ENCODE measurements around the gene POLH.
"Not testable (repeated sequence)": the region's sequence is repeated elsewhere in the genome, so short reads cannot be mapped to it uniquely, and the experiment has no call there.

Gene POLH

GRCh38 chr6:43608310-43608763, 32.4 kb downstream of the POLH start:
- peak; percentile 37 for DNase-seq

DNA sequence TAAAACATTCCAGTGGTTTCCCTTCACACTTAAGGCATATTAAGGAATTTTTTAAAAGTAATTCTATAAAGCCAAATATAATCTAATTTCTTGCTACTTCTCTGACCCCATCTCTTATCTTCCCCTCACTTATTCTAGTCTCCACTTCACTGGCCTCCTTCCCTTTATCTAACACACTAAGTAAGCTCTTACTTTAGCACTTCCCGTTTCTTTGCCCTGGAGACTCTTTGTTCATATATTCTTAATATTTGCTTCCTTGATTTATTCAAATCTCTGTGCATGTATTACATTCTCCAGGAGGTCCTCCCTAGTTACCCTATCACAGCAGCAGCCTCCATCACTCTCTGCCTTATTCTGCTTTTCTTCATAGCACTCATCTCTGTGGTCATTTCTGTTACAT, 32.8 kb downstream of the POLH start:
- no peak for DNase-seq

DNA sequence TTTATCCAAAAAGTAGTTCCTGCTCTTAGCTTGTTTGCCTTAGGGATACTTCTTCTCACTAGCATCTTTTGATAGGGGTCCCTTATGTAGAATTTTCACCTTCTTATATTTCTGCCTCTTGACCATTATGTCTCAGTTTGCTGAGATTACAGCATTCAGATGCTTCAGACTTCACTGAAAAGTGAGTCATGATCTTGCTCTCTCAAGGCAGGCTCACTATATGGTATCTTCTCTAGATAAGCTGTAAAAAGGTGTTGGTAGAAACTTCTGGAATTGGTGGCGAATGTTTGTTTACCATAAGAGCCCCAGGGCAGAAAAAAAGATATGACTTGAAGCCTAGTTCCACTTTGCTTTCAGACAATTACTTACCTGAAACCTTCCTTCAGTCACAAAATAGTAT, 33.4 kb downstream of the POLH start:
- DNase-seq, result no peak

GRCh38 chr6:43610431-43610830, 34.4 kb downstream of the POLH start:
- DNase-seq, result no peak

GRCh38 chr6:43613721-43614395, 37.9 kb downstream of the POLH start:
- DNase-seq, result no peak

- no peak for DNase-seq
Observed at GRCh38 chr6:43614396-43614730, 38.4 kb downstream of the POLH start.

DNA sequence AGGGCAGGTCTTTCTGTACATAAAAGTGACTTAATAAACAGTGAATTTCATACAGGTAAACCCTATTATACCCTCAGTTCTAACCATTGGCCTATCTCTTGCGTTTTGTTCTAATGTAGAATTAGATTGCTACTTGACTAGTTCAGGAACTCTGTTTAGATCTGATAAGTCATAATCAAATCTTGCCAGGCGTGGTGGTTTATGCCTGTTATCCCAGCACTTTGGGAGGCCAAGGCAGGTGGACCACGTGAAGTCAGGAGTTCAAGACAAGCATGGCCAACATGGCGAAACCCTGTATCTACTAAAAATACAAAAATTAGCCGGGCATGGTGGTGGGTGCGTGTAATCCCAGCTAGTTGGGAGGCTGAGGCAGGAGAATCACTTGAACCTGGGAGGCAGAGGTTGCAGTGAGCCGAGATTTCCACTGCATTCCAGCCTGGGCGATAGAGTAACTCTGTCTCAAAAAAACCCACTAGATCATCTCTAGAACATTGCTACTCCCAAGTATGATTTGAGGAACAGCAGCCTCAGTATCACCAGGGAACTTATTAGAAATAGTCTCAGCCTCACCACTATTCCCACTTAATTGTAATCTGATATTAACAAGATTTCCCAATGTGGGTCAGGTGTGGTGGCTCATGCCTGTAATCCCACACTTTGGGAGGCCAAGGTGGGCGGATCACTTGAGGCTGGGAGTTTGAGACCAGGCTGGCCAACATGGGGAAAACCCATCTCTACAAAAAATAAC, 40.9 kb downstream of the POLH start:
- DNase-seq, result no peak

DNA sequence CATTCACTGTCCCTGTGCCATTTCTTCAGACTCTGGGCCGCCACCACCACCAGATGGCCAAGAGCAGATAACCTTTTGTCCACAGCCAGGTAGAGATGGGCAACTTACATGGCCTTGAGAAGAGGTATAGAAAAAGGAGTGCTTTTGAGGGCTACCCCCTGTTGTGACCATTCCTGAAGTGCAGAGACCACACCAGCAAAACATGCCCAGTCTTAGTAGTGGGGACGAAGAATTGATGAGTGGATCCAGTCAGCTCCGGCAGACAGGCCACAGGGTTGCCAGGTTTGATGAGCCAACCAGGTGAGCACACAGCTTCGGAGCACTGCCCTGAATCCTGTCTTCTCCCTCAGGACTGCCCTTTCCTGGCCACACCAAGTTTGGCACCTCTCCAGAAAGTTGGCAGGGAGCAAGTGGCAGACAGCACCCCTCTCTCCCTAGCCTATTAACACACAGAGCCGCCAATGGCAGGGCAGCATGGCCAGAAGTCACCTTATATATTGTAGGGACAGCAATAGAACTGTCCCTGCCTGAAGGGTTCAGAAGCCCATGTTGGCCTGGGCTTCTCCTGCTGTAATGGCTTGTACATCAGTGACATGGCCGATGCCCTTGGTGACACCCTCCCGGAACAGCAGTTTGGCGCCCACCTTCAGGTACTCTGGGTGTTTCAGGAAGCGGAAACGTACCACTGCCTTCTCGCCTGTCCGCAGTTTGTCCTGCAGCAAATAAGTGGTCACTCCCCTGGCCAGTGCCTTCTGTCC, 45.3 kb downstream of the POLH start:
- DNase-seq, result no peak

GRCh38 chr6:43621836-43622180, 45.8 kb downstream of the POLH start:
- DNase-seq, result no peak

DNA sequence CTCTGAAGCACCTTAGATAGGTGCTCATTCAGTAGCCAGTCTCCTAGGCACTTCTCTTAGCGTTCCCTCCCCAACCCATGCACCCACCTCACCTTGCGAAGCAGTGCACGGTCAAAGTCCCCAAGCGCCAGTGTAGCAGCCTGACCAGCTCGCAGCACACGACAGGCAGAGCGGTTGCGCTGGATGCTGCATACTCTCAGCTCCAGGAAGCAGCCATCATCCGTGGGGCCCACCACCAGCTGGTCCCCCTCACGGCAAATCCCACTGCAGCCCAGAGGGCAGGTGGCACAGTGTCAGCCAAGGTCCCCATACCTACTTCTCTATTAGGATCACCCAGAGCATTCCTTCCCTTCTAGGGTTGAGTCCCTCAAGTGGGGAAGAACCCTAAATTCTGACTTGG, 46.6 kb downstream of the POLH start:
- DNase-seq, result no peak

DNA sequence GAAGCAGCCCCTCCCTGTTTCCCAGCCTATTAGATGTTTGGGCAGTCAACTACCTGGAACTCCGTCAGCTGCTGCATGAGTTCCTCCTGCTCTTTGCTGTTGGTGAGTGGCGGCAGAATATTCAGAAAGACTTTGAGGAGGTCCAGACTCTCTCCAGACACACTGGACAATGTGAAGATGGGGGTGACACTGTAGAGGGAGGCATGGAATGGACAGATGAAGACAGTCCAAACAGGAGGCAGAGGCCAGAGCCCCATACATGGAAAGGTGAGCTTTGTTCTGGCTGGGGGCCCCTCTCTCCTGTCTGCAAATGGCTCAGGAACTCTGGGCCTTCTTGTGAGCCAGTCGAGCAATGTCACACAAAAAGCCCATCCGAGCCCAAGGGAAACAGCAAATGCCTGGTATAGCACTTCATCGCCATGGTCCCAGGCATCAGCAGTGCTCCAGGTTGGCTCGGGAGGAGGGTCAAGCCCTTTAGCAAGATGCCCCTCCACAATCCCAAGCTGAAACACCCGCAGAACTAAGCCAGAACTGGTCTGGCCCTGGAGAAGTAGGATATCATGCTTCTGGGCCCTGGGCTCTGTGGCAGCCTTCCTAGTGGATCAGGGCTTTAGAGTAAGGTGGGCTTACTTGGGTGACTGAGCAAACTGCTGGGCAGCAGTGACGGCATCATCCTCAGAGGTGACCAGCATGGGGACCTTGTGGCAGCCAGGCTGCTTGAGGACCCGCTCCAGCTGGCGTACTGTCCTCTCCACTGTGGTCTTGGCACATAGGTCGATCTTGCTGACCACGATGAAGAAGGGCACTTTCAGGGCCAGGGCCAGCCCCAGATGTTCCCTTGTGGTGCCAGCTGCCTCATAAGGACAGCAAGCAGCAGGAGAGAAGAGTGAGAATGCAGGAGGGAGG, 48.1 kb downstream of the POLH start:
- DNase-seq, result no peak

GRCh38 chr6:43624786-43625288, 48.9 kb downstream of the POLH start:
- DNase-seq, result no peak

DNA sequence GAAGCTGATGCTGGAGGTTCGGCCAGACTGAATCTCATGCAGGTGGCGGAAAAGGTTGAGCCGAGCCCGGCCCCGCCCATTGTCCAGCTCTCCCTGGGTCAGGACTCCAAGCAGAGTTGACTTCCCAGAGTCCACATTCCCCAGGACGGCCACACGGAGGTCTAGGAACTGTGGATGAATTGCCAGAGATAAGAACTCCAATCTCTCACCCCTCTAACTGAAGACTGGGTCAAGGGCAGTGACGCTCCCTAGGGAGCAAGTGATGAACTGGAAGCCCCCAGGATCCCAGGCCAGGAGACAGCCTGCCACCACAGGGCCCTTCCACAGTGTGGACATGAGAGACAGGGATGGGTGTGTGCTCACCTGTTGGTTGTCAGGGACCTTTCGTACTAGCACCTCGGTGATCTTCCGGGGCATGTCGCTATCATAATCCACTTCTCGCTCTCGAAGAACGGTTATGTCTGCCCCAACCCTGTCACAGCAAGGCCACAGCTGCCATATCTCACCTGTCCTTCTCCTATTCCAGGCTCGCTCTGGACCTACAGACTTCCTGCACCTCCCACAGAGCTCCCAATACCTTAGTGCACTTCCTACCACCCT, 49.5 kb downstream of the POLH start:
- DNase-seq, result no peak

GRCh38 chr6:43627008-43627825, 51.2 kb downstream of the POLH start:
- DNase-seq, result no peak

- DNase-seq, result peak; percentile 48
Observed at GRCh38 chr6:43628393-43629103, 52.6 kb downstream of the POLH start.

- peak; percentile 94 for DNase-seq
Observed at GRCh38 chr6:43629104-43629504, 53.1 kb downstream of the POLH start, which contains the start of gene GTPBP2. Gene GTPBP2, minus strand, starts transcription at chr6:43629264. Its CDS starts 102 bp downstream, at chr6:43629162.

DNA sequence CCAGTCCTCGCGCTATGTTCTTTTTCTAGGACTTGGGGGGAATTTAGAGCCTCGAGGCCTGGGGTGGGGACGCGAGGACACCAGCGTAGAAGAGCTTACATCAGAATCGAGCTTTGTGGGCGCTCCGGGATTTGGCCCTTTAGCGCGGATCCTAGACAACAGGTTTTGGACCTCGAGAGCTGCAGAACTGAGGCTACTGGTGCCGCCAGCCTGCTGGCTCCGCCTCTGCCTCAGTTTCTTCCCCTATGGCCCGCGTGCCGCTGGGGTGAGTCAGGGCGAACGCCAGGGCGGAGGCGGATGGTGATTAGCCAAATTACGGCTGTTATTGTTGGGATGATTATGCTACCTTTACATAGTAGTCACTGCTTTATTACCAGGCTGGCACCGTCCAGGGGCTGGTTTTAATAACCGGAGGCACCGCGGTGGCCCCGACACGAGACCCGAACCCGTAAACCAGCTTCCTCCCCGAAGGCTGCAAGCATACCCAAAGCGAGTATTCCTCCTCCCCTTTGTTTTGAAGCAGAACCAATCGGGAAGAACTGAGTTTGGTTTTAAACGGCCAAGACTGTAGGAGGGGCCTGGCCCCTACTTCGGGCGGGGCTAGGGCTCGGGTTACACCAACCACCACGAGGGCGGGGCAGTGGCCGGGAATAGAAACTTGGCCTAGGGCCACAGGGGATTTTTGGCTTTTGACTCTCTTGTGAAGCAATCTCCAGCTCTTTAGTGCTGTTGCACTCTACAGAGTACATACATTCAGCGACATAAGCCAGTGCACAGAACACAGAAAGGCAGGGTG, 53.7 kb downstream of the POLH start:
- DNase-seq, result peak; percentile 84

GRCh38 chr6:43630980-43631619, 55.1 kb downstream of the POLH start:
- DNase-seq, result no peak

DNA sequence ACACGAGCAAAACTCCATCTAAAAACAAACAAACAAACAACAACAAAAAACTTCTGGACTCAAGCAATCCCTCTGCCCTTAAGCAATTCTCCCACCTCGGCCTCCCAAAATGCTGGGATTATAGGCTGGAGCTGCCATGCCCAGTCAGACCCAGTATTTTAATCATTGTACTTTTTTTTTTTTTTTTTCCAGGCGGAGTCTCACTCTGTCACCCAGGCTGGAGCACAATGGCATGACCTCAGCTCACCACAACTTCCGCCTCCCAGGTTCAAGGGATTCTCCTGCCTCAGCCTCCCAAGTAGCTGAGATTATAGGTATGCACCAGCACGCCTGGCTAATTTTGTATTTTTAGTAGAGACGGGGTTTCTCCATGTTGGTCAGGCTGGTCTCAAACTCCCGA, 57.0 kb downstream of the POLH start:
- DNase-seq, result not testable (repeated sequence)

All from central memory CD4-positive, alpha-beta T cell (primary cell).